NCI-H2107 treated with DMSO at 0.1 percent for 48 hours (cell line): Measurements from ENCODE around the gene ISOC1.

ENCODE experiments used
- DNase-seq: peaks from one replicate; lab custom pipeline; 2025; ENCODE audit not compliant: unreplicated experiment; lab: John Stamatoyannopoulos, UW

ISOC1 gene

GRCh38 chr5:129124608-129125007 lies 30.1 kb downstream of the ISOC1 start:
- DNase-seq: no peak

GRCh38 chr5:129125819-129126218 lies 31.3 kb downstream of the ISOC1 start:
- no peak for DNase-seq

GRCh38 chr5:129133553-129133952 lies 39.0 kb downstream of the ISOC1 start:
- no peak for DNase-seq

DNA sequence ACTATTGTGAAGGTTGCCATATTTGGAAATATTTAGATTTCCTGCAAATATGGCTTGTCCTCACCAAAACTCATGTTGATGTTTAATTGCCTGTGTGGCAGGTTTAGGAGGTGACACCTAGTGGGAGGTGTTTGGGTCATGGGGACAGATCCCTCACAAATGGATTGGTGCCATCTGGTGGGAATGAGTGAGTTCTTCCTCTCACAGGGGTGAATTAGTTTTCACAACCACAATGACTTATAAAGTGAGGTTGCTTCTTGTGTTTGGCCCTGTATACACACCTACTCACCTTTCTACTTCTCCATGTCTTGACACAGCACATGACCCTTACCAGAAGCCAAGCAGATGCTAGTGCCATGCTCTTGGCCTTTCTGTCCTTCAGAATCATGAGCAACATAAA lies 41.1 kb downstream of the ISOC1 start:
- DNase-seq: no peak

DNA sequence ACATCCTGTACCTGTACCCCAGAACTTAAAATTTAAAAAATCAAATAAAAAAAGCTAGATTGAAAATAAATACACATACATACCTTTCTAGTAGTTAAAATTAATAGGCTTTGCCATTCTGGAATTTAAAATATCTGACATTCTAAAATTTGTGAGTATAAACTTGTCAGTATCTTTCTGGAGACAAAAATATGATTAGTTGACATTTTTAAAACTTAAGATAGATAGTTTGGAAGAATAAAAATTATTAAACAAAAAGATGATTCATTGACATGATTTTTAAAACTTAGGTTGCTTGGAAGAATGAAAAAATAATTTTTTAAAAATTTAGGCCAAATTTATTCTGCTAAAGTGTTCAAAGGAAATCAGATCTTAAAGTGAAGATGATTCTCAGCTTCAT lies 43.1 kb downstream of the ISOC1 start:
- DNase-seq: no peak

- DNase-seq: no peak
Measured at GRCh38 chr5:129141078-129141477, 46.5 kb downstream of the ISOC1 start.

- DNase-seq: no peak
Measured at GRCh38 chr5:129141696-129142095, 47.1 kb downstream of the ISOC1 start.

DNA sequence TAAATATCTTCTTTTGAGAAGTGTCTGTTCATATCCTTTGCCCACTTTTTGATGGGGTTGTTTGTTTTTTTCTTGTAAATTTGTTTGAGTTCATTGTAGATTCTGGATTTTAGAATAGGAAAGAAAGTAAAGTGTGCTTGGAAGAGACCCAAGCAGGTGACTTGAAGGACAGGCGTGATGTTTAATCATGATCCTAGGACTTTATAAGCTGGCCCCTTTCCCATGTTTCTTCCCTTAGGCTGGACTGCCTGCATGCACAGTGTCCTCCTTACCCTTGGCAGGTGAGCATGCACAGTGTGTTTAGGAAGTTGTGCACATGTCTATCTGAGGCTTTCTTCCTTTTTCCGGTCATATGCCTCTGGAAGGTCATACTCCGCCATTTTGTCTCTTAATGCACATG lies 61.3 kb downstream of the ISOC1 start:
- no peak for DNase-seq

DNA sequence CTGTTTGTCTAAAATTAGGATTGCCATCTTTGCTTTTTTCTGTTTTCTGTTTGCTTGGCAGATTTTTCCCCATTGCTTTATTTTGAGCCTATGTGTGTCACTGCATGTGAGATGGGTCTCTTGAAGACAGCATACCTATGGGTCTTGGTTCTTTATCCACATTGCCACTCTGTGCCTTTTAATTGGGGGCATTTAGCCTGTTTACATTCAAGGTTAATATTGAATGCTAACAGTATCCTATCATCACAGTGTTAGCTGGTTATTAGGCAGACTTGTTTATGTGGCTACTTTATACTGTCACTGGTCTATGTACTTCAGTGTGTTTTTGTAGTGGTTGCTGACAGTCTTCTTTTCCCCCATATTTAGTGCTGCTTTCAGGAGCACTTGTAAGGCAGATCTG lies 67.3 kb downstream of the ISOC1 start:
- DNase-seq: no peak
